NT2/D1 (cell line): ENCODE results near the gene ZNF467.

Experiments
- YY1 ChIP-seq: IDR thresholded peaks from 2 replicates; pipeline ENCODE4 v1.6.1; 2011; ENCODE audit not compliant: insufficient read length, insufficient read depth
- ZNF274 ChIP-seq: IDR thresholded peaks from 2 replicates; pipeline ENCODE4 v1.6.1; 2011; ENCODE audit warnings: mild to moderate bottlenecking, low read depth, low read length

GRCh38 chr7:149777551-149778326 is 4.4 kb upstream of the ZNF467 start:
- TF ChIP-seq YY1 (no peak), ZNF274 (no peak)
